Measurements from ENCODE around the gene ACBD3.

DNA sequence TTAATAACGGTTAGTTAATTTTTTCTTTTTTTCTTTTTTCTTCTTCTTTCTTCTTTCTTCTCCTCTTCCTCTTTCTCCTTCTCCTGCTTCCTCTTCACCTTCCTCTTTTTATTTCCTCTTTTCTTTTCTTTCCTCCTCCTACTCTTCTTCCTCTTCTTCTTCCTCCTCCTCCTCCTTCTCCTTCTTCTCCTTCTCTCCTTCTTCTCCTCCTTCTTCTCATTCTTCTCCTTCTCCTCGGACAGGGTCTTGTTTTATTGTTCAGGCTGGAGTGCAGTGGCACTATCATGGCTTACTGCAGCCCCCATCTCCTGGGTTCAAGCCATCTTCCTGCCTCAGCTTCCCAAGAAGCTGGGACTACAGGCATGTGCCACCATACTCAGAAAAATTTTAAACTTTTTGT lies 13.4 kb upstream of the ACBD3 start:
- no peak for TF ChIP-seq POLR2A (IDR thresholded peaks at IDR 0.05)
- TF ChIP-seq, protein P1, sequence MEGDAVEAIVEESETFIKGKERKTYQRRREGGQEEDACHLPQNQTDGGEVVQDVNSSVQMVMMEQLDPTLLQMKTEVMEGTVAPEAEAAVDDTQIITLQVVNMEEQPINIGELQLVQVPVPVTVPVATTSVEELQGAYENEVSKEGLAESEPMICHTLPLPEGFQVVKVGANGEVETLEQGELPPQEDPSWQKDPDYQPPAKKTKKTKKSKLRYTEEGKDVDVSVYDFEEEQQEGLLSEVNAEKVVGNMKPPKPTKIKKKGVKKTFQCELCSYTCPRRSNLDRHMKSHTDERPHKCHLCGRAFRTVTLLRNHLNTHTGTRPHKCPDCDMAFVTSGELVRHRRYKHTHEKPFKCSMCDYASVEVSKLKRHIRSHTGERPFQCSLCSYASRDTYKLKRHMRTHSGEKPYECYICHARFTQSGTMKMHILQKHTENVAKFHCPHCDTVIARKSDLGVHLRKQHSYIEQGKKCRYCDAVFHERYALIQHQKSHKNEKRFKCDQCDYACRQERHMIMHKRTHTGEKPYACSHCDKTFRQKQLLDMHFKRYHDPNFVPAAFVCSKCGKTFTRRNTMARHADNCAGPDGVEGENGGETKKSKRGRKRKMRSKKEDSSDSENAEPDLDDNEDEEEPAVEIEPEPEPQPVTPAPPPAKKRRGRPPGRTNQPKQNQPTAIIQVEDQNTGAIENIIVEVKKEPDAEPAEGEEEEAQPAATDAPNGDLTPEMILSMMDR (IDR thresholded peaks at IDR 0.05), result no peak

Measured in esophagus squamous epithelium (tissue), 4 donors.